ENCODE results near the gene PANK2.
"Not testable (repeated sequence)": the region's sequence is repeated elsewhere in the genome, so short reads cannot be mapped to it uniquely, and the experiment has no call there.

PANK2 gene

DNA sequence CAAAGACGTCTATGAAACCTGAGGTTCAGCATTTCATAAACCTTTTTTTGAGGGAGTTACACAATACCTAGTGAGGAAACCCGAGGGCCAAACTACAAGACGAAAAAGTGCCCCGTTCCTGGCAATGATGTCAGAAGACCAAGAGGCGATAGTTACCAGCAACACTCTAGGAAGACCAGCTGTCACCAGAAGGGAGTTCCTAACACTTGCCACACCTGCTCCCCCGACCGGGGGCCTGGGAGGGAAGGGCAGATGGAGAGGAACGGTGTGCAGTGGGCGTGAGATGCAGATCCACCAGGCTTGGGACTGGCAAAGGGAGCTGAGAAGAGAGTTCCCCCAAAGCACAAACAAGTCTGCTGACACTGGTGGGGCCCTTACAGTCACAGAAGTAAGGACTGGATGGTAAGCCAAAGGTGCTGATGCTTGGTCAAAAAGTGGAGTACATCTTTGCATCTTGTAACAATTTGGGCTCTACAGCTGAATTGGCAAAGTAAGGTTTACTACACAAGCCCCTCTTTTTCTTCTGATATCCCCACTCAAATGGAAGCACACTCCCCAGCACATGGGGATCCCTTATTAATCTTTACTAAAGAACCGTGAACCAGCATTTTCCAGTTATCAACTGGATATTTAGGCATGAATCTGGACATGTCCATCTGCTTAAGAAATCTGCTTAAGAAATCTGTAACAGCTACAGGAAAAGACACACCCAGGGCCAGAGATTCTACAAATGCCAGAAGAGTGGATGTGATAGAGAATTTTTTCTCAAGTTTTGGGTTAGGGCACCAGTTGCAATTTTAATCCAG, 38.5 kb downstream of the PANK2 start:
- no peak for DNase-seq (ENCODE audit: low read depth in 2 of 2)

DNA sequence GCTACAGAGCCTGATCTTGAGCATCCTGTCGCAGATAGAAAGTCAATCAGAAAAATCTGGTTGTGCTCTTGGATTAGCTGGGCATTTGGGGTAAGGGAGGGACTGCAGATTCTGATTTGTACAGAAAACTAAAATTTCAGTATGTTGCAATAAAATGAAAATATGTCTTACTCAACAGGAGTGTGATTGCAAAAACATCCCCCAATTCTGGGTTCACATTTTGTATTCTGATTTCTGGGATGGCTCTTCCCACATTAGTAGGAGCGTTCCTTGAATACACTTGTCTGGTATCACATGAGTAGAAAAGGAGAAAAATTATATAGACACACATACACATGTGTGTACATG, 40.5 kb downstream of the PANK2 start:
- no peak for DNase-seq (ENCODE audit: low read depth in 2 of 2)

DNA sequence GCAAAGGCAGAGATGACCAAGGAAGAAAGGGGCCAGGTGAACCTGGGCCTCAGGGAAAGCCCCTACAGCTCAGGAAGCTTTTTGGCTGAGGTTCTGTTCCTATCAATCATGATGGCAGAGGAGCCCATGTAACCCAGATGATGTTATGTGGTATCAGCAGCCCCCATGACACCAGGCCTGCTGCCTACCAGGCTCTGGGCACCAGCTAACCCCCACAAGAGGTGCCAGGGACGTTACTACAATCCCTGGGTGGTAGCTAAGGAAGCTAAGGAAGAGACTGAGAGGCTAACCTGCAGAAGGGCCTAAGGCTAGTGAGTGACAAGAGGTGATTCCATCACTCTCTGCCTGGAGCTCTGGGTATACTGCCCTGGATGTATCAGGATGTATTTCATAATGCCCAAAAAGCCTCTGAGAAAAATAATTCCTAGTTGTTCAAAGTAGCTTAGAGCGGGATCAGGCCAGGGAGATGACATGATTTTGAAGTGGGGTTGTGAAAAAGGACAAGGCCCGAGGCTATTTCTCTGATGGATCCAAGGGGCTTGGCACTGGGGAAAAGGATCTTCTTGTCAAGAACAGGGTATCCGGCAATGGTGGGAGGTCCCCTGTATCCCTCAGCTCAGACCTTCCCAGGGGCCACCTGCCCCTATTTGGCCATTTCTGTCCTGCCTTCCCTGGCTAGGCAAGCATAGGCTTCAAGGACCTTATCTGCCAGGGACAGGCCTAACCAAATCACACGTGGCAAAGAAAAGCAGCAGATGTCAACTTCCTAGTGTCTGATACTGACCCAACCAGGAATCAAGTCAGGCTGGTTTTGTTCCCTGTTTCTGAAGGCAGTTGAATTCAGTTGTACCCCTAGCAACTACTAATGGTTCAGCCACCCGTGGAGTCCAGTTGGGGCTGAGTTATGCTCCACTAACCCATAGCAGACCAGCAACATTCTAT, 41.3 kb downstream of the PANK2 start:
- no peak for DNase-seq (ENCODE audit: low read depth in 2 of 2)

DNA sequence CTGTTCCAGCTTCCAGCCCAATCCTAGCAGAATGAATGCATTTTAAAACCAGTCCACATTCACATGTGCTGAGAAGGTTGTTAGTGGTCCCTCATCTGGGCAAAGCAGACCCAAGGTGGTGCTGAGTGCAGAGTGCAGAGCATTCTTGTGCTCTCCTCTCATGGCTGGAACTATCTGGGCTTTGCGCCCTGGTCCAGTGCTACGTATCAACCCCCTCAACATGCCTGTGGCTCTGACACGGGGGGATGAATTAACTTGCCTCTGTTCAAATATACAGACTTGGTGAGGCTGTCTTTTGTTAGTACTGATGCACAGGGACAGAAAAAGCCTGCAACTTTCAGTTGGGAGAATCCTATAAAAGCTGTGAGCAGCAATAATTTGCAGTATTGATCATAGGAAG, 42.5 kb downstream of the PANK2 start:
- no peak for DNase-seq (ENCODE audit: low read depth in 2 of 2)

DNA sequence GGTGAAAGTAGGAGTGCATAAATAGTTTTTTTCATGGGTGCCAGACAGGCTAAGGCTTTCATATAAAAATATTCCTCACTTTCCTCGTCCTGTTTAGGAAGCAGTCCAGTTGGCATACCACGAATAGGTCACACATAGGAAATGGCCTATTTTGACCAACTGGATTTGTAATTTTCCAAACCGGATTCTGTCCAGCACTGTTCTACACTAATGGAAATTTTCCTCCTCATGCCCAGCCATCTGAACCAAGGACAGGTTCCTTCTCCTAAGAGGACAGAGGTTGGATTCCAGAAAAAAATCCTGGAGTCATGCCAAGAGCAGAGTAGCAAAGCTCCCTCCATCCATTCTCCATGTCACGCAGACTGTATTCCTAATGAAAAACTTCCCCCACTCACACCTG, 43.1 kb downstream of the PANK2 start:
- DNase-seq (ENCODE audit: low read depth in 2 of 2), result no peak

DNA sequence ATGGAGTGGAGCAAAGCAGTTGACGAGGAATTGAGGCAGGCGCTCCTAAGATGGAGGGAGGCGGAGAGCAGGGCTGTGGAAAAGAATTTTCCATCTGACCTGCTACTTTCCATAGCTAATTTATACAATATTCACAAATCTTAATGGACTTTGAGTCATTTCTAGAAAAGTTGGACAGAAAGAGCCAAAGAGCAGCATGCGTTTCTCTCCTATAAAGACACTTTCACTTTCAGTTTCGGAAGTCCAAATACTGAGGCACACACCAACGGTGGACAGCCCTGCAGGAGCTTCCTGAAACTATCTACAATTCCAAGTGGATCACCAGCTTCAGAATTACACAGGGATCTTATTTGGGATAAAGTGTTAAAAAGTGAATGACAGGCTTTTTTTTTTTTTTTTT, 43.5 kb downstream of the PANK2 start:
- no peak for DNase-seq (ENCODE audit: low read depth in 2 of 2)

DNA sequence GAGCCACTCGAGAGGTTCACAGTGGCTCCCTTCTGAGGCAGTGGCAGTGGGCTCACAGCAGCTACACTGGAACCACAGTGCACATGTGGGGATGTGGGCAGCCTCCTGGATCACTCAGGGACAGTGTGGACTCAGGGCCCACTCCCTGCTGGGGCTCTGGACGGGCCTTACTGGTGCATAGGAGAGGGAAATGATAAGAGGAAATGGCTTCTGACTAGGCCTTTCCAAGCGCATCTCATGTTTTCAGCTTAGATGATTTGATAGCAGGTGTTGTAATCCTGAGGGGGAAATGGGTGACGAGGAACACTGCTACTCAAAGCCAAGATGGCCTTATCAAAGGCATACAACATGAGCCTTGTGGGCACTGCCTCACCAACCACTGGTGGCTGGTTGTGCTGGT, 44.0 kb downstream of the PANK2 start:
- DNase-seq (ENCODE audit: low read depth in 2 of 2), result no peak

DNA sequence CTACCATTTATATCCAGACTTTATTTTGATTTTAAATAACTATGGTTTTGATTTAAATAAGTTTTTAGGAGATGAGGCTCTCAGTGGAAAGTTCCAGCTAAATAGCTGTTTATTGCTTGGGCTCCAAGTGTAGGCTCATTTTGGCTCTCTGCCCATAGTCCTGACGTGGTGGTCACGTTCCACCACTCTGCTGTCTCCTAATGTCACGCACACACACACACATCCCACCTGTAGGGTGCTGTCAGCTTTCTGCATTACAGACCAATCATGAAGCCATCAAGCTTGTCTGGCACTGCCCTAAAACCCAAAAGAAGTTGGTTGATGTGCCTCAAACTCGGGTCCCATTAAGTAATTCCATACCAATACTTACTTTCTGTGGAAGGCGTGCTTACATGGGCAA, 45.4 kb downstream of the PANK2 start:
- no peak for DNase-seq (ENCODE audit: low read depth in 2 of 2)

DNA sequence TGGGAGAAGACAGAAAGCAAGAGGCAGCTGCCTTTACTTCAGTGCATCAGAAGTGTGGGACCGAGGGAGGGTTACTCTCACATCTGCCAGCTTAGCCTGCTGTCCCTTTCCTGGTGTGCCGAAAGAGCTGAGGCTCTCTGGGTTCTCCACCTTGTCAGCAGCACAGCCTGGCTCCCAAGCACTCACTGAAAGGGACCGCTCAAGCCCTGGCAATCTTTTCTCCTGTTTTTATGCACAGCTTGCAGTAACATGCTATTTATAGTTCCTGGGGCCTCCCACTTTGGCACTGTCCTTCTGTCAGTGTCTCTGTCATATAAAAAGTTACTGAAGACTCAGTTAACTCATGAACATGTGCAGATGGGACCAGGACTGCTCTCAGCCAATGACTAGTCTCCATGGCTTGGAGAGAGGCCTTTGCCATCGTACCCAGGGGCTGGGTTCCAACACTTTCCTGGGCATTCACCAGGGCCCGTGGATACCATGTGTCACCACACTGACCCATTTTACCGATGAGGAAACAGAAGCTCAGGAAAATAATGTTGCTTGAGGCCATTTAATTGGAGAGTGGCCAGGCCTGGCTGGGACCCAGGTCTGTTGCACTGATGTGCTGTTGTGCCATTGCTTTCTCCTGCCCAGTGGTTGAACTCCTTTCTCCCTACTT, 46.2 kb downstream of the PANK2 start:
- no peak for DNase-seq (ENCODE audit: low read depth in 2 of 2)

DNA sequence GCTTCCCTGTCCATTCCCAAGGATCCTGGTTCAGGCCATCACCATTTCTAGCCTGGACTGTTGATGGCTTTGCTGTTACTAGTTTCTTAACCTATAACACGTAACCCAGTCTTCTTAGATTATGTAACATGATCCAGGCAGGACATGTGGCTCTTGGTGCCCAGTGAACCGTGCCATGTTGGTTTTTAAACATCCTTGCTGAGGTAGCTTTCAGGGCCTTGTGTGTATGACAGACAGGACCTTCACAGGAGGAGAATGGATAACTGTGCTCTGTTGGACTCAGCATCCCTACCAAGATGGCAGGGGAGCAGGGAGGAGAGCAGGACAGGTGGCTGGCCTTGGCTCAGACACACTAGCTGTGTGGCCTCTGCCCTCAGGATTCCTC, 46.8 kb downstream of the PANK2 start:
- no peak for DNase-seq (ENCODE audit: low read depth in 2 of 2)

DNA sequence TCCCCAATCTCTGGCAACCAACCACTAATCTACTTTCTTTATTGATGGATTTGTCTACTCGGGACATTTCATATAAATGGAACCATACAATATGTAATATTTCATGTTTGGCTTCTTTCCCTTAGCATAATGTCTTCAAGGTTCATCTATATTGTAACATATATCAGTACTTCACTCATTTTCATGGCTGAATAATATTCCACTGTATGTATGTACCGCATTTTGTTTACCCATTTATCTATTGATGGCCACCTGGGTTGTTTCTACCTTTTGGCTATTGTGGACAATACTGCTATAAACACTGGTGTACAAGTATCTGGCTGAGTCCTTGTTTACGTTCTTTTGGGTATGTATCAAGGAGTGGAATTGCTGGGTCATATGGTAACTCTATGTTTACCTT, 48.4 kb downstream of the PANK2 start:
- no peak for DNase-seq (ENCODE audit: low read depth in 2 of 2)

DNA sequence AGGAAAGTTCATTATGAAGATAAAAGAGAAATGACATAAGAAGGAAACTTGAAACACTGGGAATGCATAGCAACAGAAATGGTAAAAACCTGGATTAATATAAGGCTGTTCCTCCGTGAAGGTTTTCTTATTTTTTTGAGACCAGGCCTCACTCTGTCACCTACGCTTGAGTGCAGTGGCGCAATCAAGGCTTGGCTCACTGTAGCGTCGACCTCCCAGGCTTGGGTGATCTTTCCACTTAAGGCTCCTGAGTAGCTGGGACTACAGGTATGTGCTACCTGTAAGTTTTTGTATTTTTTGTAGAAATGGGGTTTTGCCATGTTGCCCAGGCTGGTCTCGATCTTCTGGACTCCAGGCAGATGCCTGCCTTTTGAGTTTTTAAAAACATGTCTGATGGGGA, 51.7 kb downstream of the PANK2 start:
- DNase-seq (ENCODE audit: low read depth in 2 of 2), result no peak

DNA sequence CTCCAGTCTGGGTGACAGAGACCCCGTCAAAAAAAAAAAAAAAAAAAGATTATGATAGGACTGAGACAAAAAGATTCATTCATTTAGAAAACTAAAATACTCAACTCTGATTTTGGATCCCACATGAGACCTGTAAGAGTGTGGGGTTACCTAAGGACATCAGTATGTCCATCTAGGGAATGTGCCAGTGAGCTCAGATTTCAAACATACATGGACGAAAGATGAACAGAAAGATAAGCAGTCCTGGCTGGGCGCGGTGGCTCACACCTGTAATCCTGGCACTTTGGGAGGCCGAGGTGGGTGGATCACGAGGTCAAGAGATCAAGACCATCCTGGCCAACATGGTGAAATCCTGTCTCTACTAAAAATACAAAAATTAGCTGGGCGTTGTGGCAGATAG, 57.5 kb downstream of the PANK2 start:
- DNase-seq (ENCODE audit: low read depth in 2 of 2), result not testable (repeated sequence)

DNA sequence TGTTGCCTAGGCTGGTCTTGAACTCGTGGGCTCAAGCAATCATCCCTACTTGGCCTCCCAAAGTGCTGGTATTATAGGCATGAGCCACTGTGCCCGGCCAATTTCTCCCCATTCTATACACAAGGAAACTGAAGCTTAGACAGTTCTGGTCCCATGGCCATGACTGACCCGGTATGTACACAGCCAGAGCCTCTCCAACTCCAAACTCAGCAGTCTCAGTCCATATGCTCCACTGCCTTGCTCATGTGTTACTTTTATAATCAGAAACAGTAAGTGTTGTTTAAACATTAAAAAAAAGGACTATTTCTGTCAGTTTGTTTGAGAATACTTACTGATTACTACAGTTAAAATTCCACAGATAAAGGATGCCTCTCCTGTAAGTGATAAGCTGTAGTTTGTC, 75.5 kb downstream of the PANK2 start:
- DNase-seq (ENCODE audit: low read depth in 2 of 2), result no peak

DNA sequence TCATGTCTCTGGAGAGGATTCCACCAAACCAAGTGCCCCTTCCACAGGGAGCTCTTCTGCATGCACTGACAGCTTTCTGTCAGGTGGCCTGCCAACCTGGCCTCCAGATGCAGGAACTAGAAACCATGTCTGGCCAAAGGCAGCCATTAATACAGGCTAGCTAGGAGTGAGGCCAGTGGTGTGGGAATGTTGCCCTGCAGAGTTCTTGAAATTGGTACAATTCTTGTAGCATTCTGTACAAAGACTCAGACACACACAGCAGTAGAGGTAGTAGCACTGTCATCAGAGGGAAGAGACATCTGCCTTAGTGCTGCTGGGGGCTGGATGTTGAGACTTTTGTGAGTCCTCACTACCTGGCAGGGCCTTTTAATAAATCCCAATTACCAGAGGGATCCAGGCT, 77.4 kb downstream of the PANK2 start:
- no peak for DNase-seq (ENCODE audit: low read depth in 2 of 2)

DNA sequence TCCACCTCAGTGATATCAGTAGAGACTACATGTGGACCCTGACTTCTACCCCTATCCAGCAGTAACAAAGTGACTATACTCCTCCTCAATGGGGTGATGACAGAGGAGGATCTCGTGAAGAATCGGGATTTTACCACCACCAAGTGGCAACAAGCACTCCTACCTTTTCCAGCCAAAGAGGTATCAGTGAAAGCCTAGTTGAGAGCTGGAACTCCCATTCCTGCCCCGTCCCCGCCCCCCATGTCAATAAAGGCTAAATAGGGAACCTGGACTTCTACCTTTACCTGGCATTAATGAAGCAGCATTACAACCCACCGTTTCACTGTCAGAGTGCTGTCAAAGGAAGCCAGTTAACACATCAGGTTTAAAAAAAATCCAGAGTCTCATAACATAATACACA, 80.8 kb downstream of the PANK2 start:
- no peak for DNase-seq (ENCODE audit: low read depth in 2 of 2)

DNA sequence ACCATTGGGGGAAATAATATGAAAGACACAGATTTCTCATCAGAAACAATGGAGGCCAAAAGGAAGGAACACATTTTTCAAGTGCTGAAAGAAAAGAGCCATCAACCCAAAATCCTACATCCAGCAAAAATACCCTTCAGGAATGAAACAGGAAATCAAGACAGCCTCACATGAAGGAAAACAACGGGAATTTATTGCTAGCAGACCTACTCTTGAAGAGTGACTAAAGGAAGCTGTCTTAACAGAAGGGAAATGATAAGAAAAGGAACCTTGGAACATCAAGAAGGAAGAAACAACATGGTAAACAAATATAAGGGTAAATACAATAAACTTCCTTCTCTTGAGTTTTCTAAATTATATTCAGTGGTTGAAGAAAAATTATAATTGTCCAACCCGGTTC, 82.0 kb downstream of the PANK2 start:
- no peak for DNase-seq (ENCODE audit: low read depth in 2 of 2)

DNA sequence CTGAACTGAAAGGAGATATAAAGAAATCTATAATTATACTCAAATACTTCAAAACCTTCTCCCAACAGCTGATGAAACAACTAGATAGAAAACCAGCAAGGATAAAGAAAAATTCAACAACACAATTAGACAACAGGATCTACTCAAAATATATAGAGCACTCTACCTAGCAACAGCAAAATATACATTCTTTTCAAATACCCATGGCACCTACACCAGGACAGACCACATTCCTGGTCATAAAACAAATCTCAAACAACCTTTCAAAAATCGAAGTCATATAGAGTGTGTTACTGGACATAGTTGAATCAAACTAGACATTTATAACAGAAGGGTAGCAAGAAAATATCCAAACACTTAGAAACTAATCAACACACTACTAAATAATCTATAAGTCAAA, 83.0 kb downstream of the PANK2 start:
- DNase-seq (ENCODE audit: low read depth in 2 of 2), result no peak

DNA sequence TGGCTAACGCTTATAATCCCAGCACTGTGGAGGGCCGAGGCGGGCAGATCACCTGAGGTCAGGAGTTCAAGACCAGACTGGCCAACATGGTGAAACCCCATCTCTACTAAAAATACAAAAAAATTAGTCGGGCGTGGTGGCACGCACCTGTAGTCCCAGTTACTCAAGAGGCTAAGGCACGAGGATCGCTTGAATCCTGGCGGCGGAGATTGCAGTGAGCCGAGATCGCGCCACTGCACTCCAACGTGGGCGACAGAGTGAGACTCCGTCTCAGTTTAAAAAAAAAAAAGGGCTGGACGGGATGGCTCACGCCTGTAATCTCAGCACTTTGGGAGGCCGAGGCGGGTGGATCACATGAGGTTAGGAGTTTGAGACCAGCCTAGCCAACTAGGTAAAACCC, 83.4 kb downstream of the PANK2 start:
- not testable (repeated sequence) for DNase-seq (ENCODE audit: low read depth in 2 of 2)

DNA sequence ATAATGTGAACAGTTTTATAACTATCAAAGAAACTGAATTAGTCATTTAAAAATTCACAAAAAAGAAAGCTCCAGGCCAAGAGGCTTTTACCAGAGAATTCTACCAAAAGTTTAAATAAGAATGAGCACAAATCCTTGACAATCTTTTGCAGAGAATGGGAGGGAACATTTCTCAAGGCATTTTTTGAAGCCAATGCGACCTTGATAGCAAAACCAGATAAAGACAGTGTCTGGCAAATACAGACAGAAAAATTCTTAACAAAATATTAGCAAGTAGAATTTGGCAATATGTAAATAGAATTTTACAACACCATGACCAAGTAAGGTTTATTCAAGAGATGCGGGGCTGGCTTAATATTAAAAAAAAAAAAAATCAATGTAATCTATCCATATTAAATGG, 84.5 kb downstream of the PANK2 start:
- no peak for DNase-seq (ENCODE audit: low read depth in 2 of 2)

DNA sequence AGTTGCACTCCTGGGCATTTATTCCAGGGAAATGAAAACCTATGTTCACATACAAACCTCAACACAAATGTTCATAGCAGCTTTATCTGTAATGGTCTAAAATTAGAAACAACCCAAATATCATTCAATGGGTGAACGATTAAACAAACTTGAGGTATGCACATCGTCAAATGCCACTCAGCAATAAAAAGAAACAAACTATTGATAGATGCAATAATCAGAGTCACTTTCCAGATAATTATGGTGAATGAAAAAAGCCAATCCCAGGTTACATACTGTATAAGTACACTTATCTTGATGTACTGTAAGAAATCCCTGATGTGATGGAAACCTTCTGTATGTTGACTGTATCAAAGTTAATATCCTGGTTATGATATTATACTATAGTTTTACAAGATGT, 87.3 kb downstream of the PANK2 start:
- no peak for DNase-seq (ENCODE audit: low read depth in 2 of 2)
